ENCODE data around the gene VN1R5.
"Not testable (repeated sequence)": the region's sequence is repeated elsewhere in the genome, so short reads cannot be mapped to it uniquely, and the experiment has no call there.

VN1R5 gene

DNA sequence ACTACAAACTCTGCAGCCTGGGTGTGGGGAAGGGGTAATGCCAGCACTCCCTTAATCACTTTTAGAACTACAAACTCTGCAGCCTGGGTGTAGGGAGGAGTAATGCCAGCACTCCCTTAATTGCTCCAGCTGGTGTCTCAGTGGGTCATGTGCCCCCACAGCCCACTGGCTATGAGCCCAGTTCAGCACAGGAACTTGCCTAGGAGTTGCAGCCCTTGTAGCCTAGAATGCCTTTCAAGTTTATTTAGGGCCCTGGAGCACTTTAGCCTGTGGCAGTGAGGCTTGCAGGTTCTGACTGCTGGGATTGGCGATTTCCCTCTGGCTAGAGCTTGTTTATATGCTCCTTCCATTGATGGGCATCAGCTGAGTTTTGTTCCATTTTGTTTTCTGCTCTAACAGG, 17.1 kb downstream of the VN1R5 start:
- no peak for DNase-seq (ENCODE audit: low spot score)

DNA sequence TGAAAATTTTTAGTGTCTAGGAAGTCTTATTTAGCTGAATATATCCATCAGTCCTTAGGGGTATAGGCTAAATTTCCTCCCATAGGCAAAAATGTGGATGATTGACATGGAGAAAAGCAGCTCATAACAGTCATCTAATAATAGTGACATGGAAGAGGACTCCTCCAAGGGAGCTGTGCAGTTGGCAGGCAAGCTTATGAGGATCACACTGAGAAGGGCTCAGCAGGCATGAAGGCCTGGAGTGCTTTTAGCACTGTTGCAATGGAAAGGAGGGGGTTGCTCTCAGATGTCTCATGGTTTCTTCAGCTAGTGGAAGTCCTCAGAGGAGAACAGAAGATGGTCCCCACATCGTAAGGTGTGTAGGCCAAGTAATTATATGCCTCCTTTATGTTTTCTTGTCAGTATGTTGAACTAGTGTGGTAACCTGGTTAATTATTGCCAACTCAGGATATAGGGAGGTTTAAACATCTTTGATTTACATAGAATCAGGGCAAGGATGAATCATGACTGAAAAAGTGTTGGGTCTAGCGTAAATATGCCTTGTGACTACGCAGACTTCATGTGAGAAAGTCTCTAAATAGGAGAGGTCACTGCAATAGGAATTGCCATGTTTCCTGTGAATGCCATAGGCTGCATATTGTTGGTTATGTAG, 18.9 kb downstream of the VN1R5 start:
- no peak for DNase-seq (ENCODE audit: low spot score)

DNA sequence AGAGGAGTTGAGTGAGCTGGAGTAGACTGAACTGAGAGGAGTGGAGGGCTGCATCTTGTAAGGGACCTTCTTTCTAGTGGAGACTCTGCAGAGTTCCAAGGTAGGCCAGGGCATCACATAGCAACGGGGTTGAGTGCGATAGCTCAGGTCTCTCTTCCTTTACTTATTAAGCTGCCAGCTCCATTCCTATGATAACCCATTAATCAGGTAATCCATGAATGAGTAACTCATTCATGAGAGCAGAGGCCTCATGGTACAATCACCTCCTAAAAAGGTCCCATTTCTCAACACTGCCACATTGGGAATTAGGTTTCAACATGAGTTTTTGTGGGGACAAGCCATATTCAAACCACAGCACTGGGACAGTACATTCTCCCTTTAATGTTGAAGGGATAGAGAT, 21.3 kb downstream of the VN1R5 start:
- DNase-seq (ENCODE audit: low spot score), result no peak

DNA sequence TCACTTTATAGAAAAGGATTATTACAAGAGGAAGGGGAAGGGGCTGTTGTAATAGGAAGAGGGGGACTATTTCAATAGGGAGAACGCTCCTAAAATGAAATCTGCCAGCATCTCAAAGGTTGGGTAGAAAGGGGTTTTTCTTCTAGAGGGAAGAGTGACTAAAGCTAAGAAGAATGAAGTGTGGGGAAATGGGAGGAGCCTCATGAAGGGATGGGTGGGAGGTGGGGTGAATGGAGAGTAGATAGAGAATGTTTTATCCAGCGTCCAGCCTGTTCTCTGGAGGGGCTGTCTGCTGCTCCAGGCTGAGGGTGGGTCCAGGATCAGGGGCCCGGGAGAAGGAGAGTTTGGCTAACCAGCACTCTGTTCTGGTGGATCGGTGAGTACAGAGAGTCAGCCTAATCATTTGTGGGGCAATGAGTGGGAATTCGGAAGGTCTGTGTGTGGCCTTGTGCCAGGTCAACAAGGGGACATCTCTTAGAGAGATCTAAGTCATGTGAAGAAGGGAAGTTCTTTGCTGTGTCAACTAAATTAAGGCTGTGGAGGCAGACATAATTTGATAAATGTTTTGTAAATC, 25.2 kb downstream of the VN1R5 start:
- no peak for DNase-seq (ENCODE audit: low spot score)

DNA sequence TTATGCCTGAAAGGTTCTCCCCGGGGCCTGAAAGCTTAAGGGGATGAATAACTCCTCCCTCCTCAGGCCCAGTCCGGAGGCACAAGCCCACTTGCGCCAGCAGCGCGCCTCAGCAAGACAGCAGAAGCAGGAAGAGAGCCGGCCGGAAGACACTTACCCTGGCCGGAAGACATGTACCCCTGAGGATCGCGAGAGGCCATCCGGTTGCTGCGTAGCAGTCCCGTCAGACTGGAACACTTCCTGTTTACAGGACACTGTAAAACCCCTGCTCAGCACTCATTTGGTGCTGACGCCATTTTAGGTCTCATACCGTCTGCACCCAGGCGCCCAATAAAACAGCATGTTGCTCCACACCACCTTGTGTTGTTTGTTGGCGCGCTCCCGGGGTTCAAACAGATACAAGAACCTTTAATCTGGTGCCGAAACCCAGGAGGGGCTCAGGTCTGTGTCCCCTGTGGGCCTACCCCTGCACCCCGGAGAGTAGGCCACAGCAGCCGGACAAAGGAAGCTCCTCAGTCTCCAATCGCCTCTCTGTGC, 30.3 kb downstream of the VN1R5 start:
- no peak for DNase-seq (ENCODE audit: low spot score)

DNA sequence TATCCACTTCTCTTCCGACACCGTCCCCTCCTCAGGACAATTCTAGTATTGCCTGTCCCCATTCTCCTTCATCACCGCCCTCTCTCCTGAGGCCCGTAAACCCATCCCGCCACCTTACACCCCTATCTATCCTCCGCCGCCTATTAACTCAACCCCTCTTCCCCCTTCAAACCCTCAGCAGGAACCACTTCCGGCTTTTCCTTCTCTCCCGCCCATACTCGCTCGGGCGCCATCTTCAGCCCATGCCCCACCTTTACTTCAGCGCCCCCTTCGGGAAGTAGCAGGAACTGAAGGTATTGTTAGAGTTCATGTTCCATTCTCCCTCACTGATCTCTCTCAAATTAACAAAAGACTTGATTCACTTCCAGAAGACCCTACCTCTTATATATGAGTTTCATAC, 31.6 kb downstream of the VN1R5 start:
- DNase-seq (ENCODE audit: low spot score), result no peak

DNA sequence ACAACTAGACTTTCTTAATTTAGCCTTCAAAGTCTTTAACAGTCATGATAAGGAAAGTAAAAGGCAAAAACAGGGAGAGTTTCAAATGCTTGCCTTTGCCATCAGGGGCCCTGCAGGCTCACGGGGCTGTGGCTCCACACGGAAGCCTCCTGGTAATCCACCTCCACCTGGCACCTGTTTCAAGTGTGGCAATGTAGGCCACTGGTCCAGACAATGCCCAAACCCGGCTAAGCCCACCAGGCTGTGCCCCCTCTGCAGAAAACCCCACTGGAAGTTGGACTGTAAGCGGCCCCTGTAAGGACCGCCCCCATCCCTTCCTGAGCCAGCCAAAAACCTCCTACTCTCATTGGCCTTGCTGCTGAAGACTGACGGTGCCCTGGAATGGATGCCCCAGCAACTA, 32.5 kb downstream of the VN1R5 start:
- DNase-seq (ENCODE audit: low spot score), result no peak

DNA sequence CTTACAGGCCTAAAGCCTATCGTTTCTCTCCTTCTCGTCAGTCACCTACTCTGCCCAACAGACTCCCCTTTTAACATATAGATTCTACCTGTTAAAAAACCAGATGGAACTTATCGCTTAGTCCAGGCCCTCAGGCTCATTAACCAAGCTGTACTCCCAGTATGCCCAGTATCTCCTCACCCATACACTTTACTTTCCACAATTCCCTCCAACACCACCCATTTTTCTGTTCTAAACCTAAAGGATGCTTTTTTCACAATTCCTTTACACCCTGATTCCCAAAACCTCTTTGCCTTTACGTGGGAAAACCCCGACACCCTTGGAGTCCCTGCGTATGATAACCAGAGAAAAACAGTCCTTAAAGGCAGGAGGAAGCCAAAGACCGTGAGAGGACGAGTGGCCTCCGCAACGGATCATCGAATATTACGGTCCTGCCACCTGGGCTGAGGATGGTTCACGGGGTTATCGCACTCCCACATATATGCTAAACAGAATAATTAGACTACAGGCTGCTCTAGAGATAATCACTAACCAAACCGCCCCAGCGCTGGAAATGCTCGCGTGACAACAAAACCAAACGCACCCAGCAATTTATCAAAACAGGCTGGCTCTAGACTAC, 33.5 kb downstream of the VN1R5 start:
- not testable (repeated sequence) for DNase-seq (ENCODE audit: low spot score)

DNA sequence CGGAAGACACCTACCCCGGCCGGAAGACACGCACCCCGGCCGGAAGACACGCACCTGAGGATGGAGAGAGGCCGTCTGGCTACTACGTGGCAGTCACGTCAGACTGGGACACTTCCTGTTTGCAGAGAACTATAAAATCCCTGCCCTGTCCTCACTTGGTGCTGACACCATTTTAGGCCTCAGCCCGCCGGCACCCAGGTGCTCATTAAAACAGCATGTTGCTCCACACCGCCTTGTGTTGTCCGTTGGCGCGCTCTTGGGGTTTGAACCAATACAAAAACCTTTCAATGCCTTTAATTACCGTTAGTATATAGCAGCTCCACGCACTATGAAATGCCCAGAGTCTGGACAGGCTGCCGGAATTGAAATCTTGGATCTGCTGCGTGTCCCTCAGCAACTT, 34.7 kb downstream of the VN1R5 start:
- DNase-seq (ENCODE audit: low spot score), result no peak

DNA sequence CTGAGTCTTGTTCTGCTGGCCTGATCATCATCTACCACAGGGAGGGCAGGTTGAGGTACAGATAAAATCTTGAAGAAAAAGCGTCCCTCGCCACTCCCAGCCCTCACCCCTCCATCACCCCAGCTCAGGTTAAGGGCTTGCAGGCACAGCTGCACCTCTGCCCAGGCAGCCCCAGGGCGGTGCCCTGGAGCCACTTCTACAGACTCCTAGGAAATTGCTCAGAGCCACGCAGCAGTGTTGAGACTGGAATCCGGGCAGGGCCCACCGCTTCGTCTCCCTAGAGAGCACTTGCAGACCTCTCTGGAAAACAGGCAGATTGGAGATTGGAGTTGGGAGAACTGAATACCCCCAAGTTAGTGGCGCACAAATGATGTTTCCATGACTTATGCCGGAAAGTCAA, 35.3 kb downstream of the VN1R5 start:
- no peak for DNase-seq (ENCODE audit: low spot score)

DNA sequence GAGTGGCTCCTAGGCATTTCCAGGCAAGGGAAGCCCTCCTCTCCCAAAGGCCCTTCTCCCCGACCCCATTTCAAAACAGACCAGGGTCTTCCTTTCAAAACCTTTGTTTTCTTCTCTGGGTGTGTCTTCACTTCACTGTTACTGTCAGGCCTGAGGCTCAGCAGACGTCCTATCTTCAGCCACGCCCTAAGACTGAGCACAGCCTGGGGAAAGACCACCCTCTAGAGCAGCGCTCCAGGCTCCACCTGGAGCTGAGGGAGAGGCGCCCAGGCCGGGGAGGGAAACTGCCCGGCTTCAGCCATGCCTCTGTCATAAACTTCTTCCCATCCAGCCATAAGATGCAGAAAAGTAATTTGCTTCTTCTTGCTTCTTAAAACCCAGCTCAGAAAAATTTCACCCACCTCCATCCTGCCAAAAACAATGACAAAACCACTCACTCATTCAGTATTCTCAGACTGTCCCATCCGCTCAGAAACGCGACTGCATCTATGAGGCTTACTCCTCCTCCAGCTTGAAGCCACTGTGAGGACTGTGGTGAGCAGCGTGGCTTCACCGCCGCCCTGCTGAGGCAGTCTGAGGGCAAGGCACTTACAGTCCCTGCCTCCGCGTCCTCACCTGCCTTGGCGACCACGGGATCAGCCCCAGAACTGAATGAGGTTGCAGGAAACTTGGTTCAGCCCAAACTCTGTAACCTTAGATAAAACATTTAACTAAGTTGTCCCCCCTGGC, 36.1 kb downstream of the VN1R5 start:
- no peak for DNase-seq (ENCODE audit: low spot score)

DNA sequence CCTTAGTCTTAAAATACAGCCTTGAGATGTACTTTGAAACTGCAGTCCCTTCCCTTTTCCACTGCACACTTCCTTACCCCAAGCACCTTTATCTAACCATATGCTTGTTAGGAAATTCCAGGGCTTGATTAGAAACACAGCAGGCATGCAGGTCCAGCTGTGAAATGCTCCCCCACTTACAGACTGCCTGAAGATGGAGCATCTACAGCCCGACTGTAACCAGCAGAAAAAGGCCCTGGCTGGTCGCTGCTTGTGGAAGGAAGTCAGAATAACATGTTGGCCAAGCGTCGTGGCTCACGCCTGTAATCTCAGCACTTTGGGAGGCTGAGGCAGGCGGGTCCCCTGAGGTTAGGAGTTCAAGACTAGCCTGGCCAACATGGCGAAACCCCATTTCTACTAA, 37.2 kb downstream of the VN1R5 start:
- no peak for DNase-seq (ENCODE audit: low spot score)

DNA sequence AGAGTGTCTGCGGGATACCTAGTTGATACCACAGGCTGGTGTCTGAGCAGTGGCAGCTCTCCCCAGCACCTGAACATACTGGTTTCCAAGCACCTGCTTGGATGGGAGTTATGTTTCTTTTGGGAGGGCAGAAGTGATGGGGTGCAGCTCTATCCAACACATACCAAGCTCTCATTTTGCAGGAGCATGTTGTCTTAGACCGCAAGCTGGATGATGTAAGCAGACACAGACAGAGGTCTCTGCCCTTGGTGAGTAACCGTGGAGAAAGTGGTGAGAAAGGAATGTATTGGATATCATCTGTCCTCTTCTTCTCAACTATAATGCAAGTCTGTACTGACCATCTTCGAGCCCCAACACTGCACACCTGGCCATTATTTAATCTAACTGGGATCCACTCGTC, 38.4 kb downstream of the VN1R5 start:
- DNase-seq (ENCODE audit: low spot score), result peak; percentile 76

DNA sequence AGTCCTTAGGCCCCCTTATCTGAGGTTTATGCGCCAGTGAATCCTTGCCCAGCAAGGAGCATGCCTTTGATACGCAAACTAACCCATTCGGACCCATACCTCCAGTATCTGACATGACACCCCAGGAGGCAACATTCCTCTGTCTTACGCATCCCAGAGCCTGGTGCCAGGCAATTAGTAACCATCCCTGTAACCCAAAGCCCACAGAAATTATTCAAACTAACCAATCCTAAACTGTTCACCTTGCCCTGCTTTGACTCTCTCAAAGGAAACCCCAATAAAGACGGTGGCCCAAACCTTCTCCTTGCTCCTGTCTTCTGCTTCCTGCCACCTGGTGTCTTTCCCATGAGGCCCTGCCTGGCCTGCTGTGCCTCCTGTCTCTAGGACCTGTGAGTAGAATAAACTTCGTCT, 39.4 kb downstream of the VN1R5 start:
- peak; percentile 50 for DNase-seq (ENCODE audit: low spot score)

DNA sequence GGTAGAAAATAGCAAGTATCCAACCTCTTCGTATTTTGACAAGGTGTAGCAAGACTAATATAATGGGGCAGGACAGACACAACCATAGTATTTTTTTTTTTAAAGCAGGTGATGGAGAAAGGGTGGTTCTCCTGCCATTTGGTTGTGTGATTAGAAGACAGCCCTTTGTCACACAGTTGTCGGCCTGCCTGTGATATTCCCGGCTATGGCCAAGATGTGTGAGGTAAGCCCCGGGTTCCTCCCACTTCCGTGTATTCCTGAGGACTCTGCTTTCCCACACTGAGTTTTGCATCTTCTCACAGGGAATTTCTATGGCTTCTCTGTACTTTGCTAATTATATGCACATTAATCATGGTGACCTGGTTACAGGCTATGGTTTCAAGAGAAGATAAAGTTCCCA, 39.9 kb downstream of the VN1R5 start:
- no peak for DNase-seq (ENCODE audit: low spot score)

DNA sequence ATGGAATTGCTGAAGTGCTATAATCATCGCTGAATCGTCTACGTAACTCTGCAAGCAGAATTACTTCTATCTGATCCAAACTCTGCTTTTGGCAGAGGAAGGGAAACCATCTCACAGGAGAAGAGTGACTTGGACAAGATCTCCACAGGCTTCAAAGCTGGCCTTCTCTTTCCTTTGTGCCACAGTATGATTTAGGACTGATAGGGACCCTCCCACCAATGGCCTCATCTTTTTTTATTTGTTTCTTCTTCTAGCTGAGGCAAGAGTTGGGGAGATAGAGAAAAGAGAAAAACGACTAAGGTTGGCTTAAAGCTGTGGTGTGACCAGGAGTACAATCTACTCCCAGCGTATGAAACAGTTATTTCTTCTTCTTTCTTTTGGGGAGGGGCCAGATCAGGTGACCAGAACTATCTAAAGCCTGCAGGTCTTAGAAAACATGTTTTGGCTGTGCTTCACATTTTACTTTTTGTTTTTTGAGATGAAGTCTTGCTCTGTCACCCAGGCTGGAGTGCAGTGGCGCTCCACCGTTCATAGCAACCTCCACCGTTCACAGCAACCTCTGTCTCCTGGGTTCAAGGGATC, 40.8 kb downstream of the VN1R5 start:
- DNase-seq (ENCODE audit: low spot score), result no peak

DNA sequence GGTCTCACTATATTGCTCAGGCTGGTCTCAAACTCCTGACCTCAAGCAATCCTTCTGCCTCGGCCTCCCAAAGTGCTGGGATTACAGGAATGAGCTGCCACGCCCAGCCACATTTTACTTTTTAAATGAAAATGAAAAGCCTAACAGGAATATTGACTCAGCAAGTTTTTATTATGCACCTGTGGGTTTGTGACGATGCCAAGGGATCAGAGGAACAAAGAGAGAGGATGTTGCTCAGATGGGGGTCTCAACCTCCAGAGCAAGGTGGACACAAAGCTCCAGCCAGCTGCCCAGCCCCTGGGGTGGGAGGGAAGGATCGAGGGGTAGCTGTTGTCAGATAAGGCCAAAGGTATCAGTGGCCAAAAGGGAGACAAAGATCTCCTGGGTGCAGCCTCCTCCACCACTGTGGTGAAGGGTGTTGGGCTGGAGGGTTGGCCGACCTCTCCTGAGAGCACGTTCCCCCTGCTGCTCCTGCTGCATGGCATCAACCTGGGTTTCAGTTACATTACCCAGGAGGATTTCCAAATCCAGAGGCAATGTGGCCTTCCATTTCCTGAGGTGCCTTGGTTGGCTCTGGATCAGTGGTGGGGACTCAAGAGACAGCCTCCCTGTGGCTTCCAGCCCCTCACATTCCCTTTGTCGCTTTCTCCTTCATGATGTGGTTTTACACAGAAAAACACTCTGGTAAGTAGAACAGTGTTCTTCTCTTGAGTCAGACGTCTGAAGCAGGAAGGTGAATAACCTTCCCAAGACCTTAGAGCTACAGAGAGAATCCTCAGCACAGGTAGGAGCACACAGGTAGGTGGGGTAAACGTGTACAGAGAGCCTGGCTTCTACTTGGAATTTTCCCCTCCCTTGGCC, 41.6 kb downstream of the VN1R5 start:
- no peak for DNase-seq (ENCODE audit: low spot score)

DNA sequence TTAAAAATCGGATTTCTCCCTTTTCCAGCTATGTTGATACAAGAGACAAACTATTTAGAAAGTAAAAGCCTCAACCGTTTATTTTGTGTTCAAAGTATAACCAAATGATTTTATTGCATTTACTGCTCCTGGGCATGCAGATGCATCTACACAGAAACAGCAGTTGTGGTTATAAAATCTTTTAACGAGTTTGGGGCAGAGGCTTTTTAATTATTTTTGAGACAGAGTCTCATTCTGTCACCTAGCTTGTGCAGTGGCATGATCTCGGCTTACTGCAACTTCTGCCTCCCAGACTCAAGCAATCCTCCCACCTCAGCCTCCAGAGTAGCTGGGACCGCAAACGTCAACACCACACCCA, 42.2 kb downstream of the VN1R5 start:
- DNase-seq (ENCODE audit: low spot score), result no peak

DNA sequence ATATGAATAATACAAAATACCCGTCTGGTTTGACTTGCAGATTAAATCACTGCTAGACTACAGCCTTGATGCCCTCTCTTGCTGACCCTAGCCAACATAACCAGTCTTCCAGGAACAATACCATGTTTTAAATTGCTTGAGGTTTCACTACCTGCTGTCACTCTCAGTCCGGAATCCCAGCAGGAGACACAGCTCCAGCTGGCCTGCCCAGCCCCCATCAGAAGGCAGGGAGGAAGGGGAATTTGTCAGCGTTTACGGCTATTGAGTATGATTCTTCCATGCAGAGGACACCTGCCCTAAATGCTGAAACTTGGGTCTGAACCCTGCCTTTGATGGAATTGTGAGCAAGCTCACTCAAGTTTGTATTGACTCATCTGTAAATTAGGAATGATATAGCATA, 42.8 kb downstream of the VN1R5 start:
- DNase-seq (ENCODE audit: low spot score), result no peak

DNA sequence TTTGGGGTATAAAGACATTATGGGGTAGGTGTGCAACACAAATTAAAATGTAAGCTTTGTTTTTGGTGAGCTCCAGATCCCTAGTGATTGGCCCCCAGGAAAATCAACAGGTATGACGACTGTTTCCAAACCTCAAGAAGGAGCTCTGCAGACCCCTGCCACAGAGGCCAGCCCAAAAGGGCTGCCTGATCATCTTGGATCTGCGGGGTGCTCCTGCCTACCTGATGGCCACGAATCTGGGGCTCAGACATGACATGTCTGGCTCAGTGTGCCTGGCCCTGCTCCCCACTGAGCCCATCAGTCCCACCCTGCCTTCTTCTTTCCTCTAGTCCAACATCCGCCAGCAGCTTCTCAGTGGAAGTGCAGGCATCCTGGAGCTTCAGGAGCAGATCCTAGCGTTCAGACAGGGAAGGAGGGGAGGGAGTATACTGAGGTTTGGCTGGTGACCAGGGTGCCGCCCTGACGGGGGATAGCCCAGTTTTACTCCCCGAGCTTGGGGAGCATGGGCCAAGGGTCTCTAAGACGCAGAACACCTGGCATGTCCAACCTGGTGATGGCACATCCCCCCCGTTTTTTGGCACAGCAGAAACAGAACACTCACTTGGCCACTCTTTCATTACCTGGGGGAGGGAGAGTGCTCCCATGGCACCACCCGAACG, 44.0 kb downstream of the VN1R5 start:
- DNase-seq (ENCODE audit: low spot score), result no peak

DNA sequence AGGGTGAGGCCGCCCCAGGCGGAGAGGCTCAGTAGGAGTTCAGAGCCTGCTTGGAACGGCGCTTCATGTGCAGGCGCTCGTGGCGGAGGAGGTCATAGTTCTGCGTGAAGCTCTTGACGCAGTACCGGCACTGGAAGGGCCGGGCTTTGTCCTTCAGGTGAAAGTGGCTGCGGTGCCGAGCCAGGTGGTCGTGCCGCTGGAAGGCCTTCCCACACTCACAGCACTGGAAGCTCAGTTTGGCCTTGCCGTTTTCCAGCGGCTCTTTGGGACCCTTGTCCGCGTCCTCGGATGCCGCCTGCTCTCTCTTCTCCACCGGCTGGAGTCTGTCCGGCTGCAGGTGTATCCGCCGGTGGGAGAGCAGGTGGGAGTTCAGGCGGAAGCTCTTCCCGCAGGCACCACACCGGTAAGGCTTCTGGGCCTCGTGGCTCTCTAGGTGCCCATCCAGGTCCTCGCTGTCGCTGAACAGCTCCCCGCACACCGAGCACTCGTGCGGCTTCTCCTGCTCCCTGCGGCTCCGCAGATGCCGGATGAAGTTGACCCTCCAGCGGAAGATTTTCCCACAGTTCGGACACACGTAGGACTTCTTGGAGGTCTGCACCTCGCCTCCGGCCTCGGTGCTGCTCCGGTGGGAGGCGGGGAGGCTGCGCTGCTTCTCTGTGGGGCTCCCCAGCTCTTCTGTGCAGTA, 44.8 kb downstream of the VN1R5 start:
- no peak for DNase-seq (ENCODE audit: low spot score)

Data from AG08396 (cell line).